Renal cortical epithelial cell (primary cell): Measurements from ENCODE around the gene EPB41. TPM values are rescaled to one million over a fixed set of nuclear protein-coding genes. Genes with fewer than 3 reads are reported as not detected.
A peak's percentile ranks its signal among the peaks of the same experiment; 100 is the strongest.
"Not testable (repeated sequence)": the region's sequence is repeated elsewhere in the genome, so short reads cannot be mapped to it uniquely, and the experiment has no call there.

Experiments used
- DNase-seq: peaks from one replicate; pipeline ENCODE4 v3.0.0-alpha.2; 2011; ENCODE audit warnings: low read depth
- total RNA-seq: library from RNA; depleted of rRNA; stranded (reverse); fragments of >200 nt; gene quantifications from 2 replicates; pipeline ENCODE4 v1.2.3, GENCODE V29; 2014

The EPB41 gene
- total RNA-seq, 1 donor from 2014 or later = 22.5 TPM

DNA sequence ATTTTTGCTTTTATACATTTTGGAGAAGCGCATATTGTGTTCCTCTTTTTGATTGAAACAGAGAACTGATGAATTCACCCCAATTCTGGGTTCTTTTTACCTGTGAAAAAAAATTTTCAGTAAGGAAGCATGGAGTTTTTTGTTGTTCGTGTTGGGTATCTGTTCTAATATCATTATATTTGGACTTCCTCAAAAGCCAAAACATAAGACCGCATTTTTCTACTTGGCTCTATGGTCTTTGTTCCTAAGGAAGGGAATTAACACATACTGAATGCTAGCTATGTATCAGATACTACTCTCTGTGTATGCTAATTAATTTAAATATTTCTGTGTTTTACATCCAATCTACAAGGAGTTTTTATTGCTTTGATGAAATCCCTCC lies 12.9 kb downstream of the EPB41 start:
- no peak for DNase-seq

DNA sequence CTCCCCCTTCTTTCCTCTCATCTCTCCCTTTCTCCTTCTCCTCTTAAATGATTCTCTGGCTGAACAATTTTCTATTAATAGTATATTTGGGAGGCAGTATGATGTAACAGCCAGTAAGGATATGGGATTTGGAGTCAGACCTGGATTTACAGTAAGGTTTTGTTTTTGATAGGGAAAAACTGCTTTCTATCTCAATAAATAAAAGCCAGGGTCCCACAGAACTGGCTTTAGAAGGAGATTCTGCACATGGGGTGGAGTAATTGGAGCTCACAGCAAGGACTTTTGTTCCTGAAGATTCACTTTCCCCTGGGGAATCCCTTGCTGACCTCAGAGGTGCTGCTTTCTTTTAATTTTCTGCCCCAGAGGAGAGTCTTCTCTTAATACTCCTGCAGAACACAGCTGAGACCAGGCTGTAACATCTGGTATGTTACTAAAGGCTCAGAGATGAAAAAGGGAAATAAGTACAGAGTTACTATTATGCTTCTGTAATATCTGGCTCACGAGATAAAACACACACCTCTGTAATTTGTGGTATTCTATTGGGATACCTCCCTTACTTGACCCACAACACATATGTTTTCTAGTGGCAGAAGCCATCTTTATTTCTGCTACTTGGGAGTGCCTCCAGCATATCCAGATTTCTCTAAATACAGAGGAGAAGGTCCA lies 13.4 kb downstream of the EPB41 start:
- DNase-seq = no peak

DNA sequence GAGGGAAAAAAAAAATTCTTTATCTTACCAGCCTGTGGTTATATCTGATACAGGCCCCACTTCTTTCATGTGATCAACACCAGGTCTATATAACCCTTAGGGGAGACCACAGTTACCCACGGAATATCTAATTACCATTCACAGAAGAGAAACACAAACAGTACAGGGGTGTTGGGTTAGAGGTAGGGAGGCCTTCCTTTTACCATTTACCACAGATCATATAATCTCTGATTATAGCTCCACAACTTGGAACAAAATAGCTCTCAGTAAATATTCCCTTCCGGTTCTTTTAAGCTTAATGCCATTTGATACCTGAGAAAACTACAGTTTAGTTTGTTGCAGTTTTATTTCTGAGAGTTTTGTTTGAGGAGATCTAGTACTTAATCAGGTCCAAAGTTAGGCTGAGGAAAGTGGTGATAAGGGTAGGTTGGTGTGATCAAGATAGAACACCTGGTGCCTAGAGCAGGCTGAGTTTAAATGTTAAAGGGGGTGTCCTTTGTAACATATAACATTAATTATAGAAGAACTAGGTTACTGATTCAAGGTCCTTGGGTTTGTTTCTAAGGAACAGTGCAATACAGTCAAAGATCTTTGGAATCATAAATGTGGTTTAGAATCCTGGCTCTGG lies 14.1 kb downstream of the EPB41 start:
- no peak for DNase-seq

DNA sequence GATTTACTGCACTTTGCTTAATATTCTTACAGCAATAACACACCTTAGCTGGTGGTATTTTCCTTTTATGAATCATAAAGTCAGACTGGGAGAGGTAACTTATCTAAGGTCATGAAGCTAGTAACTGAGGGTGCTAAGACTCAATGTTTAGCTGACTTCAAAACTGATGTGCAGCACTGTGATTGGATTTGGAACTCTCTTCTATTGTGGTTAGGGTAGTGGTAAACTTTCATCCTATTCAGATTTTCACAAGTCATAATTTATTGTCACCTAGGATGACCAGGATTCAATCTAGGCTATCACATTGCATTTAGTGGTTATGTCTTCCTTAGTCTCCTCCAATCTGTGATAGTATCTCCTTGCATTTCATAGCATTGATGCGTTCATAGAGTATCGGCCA lies 18.9 kb downstream of the EPB41 start:
- DNase-seq = no peak

DNA sequence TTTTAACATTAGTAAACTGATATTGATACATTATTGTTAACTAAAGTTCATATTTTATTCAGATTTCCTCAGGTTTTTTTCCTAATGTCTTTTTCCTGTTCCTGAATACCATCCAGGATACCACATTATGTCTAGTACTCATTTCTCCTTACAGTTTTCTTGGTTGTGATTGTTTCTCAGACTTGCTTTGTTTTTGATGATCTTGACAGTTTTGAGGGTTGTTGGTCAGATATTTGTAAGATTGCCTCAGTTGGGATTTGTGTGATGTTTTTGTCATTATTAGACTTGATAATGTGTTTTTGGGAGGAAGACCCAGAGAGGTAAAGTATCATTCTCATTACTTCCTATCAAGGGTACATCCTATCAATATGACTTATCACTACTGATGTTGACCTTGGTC lies 19.5 kb downstream of the EPB41 start:
- DNase-seq = no peak

DNA sequence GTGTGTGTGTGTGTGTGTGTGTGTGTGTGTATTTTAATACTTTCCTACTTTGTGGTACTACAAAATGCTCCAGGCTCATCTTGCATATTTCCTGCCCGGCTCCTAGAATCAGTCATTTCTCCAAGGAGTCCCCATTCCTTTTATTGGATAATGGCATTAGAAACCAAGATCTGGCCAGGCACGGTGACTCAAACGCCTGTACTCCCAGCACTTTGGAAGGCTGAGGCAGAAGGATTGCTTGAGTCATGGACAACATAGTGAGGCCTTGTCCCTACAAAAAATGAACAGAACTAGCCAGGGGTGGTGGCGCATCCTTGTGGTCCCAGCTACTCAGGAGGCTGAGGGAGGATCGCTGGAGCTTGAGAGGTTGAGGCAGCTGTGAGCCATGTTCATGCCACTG lies 20.3 kb downstream of the EPB41 start:
- no peak for DNase-seq

DNA sequence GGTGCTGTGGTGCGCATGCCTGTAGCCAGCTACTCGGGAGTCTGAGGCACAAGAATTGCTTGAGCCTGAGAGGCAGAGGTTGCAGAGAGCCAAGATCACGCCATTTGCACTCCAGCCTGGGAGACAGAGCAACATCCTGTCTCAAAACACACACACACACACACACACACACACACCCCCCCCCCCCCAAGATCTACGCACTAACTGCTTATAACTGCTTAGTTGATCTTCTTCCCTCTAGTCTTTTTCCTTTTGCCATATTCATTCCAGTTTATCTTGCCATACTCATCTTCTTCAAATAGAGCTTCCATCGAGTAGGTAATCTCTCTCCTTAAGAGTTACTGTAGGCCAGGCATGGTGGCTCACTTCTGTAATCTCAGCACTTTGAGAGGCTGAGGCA lies 20.9 kb downstream of the EPB41 start:
- no peak for DNase-seq

DNA sequence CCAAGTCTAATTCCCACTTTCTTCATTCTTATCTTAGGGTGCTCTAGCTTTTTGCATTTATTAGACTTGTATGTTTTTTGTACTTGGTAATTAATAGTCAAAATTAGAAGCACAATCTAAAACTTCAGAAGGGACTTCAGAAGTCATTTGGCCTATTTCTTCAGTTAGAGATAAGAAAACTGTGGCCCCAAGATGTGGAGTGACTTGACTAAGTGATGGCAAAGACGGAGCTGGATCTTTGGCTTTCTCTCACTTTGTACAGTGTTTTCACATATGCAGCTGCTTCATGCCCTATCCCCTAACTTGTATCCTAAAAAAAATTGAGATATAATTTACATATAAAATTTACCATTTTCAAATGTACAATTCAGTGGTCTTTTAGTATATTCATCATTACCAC lies 21.7 kb downstream of the EPB41 start:
- DNase-seq = no peak

DNA sequence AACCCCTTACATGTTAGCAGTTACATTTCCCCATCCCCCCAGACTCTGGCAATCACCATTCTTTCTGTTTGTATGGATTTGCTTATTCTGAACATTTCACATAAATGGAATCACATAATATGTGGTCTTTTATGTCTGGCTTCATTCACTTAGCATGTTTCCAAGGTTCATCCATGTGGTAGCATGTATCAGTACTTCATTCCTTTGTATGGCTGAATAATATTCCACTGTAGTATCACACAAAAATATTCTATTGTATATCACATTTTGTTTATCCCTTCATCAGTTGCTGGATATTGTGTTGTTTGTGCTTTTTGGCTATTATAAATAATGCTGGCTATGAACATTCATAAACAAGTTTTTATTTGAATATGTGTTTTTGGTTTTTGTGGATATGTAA lies 22.2 kb downstream of the EPB41 start:
- no peak for DNase-seq

DNA sequence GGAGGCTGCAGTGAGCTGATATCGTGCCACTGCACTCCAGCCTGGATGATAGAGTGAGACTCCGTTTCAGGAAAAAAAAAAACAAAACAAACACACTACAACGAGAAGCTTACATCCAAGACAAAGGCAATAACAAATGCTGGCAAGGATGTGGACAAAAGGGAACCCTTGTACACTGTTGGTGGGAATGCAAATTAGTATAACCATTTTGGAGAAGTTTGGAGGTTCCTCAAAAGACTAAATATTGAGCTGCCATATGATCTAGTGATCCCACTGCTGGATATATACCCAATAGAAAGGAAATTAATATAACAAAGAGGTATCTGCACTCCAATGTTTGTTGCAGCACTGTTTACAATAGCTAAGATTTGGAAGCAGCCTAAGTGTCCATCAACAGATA lies 29.2 kb downstream of the EPB41 start:
- DNase-seq = not testable (repeated sequence)

DNA sequence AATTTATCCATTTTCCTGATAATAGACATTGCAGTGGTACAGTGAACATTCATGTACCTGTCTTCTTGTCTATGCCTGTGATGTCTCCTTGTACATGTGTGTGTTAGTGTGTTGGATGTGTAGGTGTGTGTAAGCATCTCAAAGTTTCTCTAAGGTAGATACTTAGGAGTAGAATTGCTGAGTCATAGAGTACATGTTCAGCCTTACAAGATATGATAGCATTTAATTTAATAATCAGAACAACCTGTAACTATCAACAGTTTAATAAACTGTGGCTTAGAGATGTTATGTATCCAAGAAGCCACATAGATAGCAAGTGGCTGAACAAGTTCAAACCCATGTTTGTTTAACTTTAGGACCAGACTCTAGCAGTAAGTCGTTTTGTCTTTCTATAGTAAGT lies 35.6 kb downstream of the EPB41 start:
- no peak for DNase-seq

DNA sequence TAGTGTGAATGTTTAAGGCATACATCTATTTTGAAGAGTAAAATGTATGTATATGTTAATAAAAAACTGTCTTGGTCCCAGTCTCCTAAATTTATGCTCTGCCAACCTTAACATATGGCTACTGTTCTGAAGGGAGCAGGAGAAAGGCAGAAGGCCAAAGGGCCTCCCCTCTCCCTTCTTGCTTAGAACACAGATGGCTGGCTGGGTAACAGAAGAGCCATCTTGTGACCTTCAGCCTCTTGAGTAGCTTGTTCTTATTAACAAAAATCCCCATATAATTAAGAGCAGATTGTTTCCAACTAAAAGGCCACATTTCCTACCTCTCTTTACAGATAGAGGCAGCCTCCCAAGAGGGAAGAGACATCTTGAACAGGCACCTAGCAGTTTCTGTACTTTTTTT lies 36.1 kb downstream of the EPB41 start:
- DNase-seq = no peak

DNA sequence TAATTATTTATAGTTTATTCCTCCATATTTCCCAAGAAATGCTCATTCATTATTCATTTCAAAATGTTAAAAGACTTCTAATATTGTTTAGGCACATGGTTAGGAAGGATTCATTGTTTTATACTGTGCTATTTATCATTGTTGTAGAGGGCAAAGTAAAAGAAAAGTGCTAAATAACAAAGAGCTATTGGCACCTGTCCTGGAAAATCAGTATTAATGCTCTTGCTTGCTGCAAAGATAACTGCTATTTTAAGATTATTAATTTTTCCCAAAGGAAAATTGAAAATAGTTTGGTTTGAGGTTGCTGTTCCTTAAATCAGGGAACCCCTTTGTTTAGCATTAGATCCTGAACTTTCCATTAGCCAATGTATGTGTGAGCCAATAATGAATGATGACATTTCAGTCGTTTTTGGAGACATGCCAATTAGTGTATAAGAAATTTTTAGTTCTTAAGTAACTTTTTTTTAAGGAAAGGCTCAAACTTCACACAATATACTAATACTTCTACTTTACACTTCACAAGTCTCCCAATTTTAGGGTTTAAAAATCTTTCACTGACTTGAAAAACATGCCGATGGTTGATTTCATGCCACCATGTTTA lies 39.9 kb downstream of the EPB41 start:
- DNase-seq = no peak

DNA sequence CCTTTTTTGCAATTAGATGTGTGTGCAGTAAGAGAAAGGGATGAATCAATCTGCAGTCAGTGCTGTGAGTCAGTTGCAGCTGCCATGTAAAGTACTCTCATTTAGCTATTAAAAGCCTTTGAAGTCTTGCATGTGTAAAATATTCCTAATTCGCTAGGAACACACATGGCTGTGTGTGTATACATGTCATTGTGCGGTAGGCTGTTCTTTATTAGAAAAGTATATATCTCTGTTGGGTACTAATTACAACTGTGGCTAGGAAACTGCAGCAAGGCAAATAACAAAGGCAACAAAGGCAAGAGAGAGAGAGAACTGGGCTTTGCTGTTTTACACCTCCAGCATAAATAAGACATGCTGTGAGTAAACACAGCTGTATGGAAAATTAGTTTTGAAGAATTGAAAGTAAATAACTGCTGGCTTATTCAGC lies 41.7 kb downstream of the EPB41 start:
- peak; percentile 49 for DNase-seq

DNA sequence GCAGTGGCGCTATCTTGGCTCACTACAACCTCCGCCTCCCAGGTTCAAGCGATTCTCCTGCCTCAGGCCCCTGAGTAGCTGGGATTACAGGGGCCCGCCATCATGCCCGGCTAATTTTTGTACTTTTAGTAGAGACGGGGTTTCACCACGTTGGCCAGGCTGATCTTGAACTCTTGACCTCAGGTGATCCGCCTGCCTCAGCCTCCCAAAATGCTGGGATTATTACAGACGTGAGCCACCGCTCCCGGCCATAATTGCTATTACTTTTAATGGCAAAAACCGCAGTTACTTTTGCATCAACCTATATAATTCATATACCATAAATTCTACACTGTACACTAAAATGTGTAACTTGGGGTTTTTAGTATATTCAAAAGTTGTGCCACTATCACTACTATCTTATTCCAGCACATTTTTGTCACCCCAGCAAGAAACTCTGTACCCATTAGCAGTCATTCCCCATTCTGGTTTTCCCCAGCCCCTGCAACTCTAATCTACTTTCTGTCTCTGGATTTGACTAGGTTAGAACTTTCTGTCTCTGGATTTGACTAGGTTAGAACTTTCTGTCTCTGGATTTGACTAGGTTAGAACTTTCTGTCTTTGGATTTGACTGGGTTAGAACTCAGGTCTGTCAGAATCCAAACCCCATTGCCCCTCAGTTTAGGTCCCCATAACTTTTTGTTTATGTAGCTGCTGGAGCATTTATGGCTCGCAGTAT lies 47.9 kb downstream of the EPB41 start:
- not testable (repeated sequence) for DNase-seq

DNA sequence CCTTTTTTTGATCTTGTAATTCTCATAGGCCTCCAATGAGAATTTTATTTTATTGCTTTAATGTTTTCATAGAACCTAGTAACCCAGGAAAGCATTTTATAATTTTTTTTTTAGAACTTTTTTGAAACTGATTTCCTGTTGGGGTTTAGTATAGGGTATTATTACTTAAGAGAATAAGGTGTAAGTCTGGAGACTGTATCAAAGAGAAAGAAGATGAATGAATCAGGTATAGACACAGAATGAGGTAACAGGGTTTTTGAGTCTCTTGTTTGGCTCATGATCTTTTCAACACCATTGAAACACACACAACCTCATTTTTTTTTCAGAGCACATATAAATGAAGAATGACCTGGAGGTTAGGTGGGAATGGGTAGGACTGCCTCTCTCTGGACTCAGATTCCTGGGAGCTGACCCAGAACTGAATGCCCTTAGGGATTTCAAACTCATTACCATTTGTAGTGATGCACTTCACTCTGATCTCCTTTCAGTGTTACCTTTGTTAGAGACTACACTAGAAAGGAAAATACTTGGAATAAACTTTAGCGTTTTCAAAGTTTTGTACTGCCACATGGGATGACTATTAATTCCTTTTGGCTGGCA lies 51.0 kb downstream of the EPB41 start:
- peak; percentile 87 for DNase-seq

DNA sequence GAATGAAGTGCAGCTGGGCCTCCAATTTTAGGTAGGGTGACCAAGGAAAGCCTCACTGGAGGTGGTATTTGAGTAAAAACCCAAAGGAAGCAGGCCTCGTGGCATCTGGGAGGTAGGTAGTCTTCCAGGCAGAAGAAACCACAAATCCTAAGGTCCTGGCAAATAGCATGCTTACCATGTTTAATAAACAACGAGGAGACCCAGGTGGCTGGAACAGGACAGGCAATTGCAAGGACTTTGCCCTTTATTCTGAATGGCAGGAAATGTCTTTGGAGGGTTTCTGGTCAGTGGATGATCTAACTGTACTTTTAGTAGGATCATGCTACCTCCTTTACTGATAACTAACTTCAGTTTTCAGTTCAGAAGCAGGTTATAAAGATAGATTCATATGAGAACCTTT lies 52.2 kb downstream of the EPB41 start:
- peak; percentile 83 for DNase-seq

DNA sequence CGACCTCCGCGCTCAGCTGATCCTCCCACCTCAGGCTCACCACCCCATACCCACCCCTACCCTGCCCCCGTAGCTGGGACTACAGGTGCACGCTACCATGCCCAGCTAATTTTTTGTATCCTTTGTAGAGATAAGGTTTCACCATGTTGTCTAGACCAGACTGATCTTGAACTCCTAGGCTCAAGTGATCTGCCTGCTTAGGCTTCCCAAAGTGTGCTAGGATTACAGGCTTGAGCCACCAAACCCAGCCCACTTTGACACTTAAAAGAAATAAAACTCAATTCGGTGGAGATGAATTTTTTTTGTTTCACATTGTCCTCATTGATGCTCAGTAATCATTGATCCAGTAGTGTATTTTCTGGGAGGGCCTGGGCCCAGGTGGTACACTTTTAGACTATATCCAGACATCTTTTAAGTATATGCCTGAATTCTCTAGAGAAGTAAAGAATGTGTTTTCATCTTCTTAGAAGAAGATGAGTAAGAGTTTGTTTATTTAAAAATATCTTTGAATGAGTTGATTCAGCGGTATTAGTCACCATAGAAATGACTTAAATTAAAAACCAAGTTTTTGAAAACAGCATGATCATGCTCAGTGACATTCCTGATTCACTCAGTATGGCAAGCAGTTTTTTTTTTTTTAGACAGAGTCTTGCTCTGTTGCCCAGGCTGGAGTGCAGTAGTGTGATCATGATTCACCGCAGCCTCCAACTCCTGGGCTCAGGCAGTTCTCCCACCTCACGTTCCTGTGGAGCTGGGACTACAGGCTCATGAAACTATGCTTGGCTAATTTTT lies 57.8 kb downstream of the EPB41 start:
- DNase-seq = peak; percentile 99

DNA sequence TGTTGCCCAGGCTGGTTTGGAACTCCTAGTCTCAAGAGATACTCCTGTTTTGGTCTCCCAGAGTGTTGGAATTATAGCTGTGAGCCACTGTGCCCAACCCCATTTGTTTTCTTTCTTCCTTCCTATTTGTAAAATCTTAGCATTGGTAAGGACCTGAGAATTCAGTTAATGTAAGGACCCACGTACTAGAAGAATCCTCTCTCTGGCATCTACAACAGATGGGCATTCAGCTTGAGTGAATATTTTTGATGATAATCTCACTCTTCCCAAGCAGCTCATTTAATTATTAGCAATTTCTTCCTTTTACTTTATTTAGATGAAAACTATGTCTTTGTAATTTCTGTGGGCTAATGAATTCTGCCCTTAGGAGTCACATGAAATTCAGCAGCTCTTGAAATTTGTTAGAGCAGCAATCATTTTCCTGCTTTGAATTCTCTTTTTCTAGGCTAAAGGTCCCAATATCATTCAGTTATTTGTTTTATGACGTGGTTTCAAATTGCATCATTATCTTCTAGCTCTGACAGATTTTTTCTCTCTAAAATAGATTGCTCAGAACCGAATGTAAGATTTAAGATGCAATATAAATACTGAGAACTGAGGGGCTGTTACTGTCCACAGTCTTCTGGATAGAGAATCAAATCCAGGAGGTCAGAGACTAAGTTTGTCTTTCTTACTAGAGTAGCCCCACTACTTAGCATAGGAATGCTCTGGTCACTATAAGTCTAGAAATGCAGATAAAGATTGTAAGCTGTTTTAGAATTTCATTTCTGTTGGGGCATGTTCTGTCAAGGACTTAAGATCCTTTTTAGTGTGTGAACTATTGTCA lies 59.4 kb downstream of the EPB41 start:
- no peak for DNase-seq

DNA sequence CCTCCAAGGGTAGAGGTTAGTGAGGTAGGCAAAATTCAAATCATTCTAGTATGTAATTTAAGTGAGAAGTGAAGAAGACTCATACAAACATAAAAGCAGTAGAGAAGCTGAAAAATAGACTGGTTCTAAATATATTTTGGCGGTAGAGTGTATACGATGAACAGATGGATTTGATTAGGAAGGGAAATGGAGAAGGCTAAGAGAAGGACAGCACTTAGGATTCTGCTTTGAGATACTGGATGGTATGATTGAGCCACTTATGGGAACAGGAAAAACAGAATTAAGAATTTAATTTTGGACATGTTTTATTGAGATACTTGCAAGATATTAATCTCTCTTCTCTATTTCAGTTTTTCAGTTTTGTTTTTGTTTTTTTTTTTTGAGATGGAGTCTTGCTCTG lies 60.1 kb downstream of the EPB41 start:
- DNase-seq = no peak

DNA sequence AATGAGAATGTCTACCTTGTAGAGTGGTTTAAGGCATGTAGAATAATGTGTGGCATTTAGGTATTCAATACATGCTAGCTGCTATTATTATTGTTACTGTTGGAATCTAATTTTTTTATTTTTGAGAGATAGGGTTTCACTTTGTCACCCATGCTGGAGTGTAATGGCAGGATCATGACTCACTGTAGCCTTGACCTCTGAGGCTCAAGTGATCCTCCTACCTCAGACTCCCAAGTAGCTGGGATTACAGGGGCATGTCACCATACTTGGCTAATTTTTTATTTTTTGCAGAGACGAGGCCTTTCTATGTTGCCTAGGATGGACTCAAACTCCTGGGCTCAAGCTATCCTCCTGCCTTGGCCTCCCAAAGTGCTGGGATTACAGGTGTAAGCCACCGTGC lies 61.9 kb downstream of the EPB41 start:
- DNase-seq = no peak
